ENCODE results near the gene ZBTB6. TPM values are rescaled to one million over a fixed set of nuclear protein-coding genes. Genes with fewer than 3 reads are reported as not detected.
"Not testable (repeated sequence)": the region's sequence is repeated elsewhere in the genome, so short reads cannot be mapped to it uniquely, and the experiment has no call there.

Gene ZBTB6
- total RNA-seq, 1 experiment from 2014 or later, result 8.5 TPM

DNA sequence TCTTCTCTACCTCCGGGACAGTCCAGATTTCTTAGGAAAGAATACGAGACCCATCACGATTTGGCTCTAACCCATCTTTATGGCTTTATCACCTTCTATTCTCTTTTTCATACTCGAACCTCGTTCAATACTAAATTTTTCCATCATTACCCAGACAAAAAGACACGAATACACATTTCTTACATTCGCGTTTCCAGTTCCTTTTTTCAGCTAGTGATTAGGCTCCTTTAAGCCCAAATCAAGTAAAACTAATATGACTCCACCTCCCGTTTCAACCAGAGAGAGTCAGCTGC lies 506 bp downstream of the ZBTB6 start:
- Mint-ChIP-seq H3K36me3 (ENCODE audit: insufficient read depth, unreplicated experiment) (peaks cover 42% of the 10 kb centered on the region), H3K27ac (ENCODE audit: low read depth, unreplicated experiment) (peak overlapping the region; percentile 94), H3K9me3 (ENCODE audit: unreplicated experiment) (no peaks in the 10 kb centered on the region), H3K4me3 (ENCODE audit: unreplicated experiment) (peak overlapping the region; percentile 97), H3K4me1 (ENCODE audit: insufficient read depth, unreplicated experiment) (peaks cover 17% of the 10 kb centered on the region), H3K27me3 (ENCODE audit: insufficient read depth, unreplicated experiment) (no peaks in the 10 kb centered on the region)
- BruUV-seq (replicated peaks), result TSS peak; percentile 51
- intact Hi-C loops (cut with micrococcal nuclease), result no loop called here
- ChIA-PET CTCF (interaction anchor here (0.6 to 2.3 kb wide), 5 partner anchors 17 to 78 kb away, joined by 3 to 14 read pairs (median 4); partner anchors contain the start of gene ZBTB26), POLR2A (interaction anchor here (0.6 to 10.9 kb wide), 18 partner anchors 9 to 648 kb away, joined by 3 to 159 read pairs (median 6); partner anchors contain the start of genes MRRF, RABGAP1, RBM18 and RC3H2)
- TF ChIP-seq, protein P1, sequence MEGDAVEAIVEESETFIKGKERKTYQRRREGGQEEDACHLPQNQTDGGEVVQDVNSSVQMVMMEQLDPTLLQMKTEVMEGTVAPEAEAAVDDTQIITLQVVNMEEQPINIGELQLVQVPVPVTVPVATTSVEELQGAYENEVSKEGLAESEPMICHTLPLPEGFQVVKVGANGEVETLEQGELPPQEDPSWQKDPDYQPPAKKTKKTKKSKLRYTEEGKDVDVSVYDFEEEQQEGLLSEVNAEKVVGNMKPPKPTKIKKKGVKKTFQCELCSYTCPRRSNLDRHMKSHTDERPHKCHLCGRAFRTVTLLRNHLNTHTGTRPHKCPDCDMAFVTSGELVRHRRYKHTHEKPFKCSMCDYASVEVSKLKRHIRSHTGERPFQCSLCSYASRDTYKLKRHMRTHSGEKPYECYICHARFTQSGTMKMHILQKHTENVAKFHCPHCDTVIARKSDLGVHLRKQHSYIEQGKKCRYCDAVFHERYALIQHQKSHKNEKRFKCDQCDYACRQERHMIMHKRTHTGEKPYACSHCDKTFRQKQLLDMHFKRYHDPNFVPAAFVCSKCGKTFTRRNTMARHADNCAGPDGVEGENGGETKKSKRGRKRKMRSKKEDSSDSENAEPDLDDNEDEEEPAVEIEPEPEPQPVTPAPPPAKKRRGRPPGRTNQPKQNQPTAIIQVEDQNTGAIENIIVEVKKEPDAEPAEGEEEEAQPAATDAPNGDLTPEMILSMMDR (IDR thresholded peaks at IDR 0.05; ENCODE audit: unreplicated experiment), result no peak
- DNase-seq (ENCODE audit: unreplicated experiment), result no peak

DNA sequence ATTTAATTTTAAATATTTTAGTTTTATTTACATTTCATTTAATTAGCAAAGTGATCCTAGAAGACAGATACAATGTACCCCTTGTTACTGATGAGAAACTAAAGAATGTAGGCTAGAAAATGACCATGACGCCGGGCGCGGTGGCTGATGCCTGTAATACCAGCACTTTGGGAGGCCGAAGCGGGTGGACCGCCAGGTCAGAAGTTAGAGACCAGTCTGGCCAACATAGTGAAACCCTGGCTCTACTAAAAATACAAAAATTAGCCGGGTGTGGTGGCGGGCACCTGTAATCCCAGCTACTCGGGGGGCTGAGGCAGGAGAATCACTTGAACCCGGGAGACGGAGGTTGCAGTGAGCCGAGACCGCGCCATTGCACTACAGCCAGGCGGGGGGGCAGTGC lies 7.0 kb downstream of the ZBTB6 start:
- H3K9me3 Mint-ChIP-seq (ENCODE audit: unreplicated experiment); BruUV-seq (replicated peaks); H3K27me3 Mint-ChIP-seq (ENCODE audit: insufficient read depth, unreplicated experiment); intact Hi-C loops (cut with micrococcal nuclease); H3K4me1 Mint-ChIP-seq (ENCODE audit: insufficient read depth, unreplicated experiment); H3K4me3 Mint-ChIP-seq (ENCODE audit: unreplicated experiment); DNase-seq (ENCODE audit: unreplicated experiment); H3K27ac Mint-ChIP-seq (ENCODE audit: low read depth, unreplicated experiment): not testable (repeated sequence)
- CTCF ChIA-PET, result interaction anchor here (1.4 kb wide), 1 partner anchor 85 kb away, joined by 3 read pairs; no protein-coding TSS in a partner anchor
- POLR2A ChIA-PET, result interaction anchor here (1.3 to 7.1 kb wide), 5 partner anchors 9 to 747 kb away, joined by 3 to 127 read pairs (median 98); partner anchors contain the start of genes MORN5, NDUFA8, RABGAP1 and ZBTB26
- H3K36me3 Mint-ChIP-seq (ENCODE audit: insufficient read depth, unreplicated experiment), result peaks cover 28% of the 10 kb centered on the region

DNA sequence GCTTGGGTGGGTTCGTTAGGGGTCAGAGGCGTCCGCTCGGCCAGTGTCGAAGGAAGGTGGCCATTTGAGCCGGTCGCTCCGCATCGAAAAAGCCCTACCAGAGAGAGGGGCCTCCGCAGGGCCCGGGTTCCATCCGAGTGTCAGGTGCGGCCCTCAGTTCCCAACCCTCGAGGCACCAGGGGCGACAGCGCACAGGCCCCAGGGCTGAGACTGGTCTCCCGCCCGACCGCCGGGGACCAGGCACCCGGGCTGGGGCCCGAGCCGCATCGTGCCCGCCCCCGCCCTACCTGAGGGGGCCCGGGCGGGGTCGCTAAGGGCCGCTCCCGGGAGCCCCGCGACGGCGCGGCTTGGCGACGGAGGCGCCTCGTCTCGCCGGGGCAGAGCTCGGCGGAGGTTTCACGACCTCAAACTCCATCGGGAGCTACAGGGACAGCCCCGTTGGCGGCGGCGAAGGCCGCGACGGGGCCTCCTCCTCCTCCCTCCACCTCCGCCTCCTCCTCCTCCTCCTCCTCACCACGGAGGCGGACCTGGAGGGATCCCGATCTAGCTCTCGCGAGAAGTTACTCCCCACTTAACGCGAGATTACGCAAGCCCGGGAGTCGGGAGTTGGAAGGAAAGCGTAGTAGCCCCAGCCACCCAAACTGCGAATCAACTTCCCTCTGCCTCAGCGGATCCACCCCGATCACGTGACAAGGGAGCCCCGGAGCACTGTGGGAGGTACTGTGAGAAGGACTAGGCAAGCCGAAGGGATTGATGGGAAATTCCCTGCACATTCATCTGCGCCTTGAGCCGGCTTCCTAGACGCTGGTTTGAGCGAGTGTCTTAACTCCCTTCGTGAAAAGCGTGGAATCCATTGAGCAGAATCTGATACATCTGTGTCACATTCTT lies 8.1 kb downstream of the ZBTB6 start, which contains the start of gene RC3H2:
Gene RC3H2 (minus strand): TSS at position 537 of the 888 bp plus-strand sequence. CDS start 7,850 bp downstream, outside the sequence.
- DNase-seq (ENCODE audit: unreplicated experiment), result peak; percentile 100
- Mint-ChIP-seq H3K27me3 (ENCODE audit: insufficient read depth, unreplicated experiment) (no peaks in the 10 kb centered on the region), H3K27ac (ENCODE audit: low read depth, unreplicated experiment) (peak within 1 kb of the TSS; percentile 92), H3K4me1 (ENCODE audit: insufficient read depth, unreplicated experiment) (peaks cover 9% of the 10 kb centered on the region), H3K9me3 (ENCODE audit: unreplicated experiment) (no peaks in the 10 kb centered on the region), H3K36me3 (ENCODE audit: insufficient read depth, unreplicated experiment) (peaks cover 21% of the 10 kb centered on the region), H3K4me3 (ENCODE audit: unreplicated experiment) (peak within 1 kb of the TSS; percentile 89)
- BruUV-seq (replicated peaks), result TSS peak; percentile 32
- CTCF ChIA-PET, result interaction anchor here (0.6 to 1.4 kb wide), 5 partner anchors 20 to 803 kb away, joined by 3 to 6 read pairs (median 3); no protein-coding TSS in a partner anchor
- POLR2A ChIA-PET, result interaction anchor here (0.6 to 7.1 kb wide), 20 partner anchors 10 to 941 kb away, joined by 3 to 127 read pairs (median 4); partner anchors contain the start of genes MORN5, MRRF, NDUFA8 and RABGAP1
- TF ChIP-seq, protein P1 (IDR thresholded peaks at IDR 0.05; ENCODE audit: unreplicated experiment), result no peak
- intact Hi-C loops (cut with micrococcal nuclease), result loop anchor here (1.0 to 5.0 kb wide), 3 partner anchors 8 to 42 kb away; partner anchors contain the start of genes ZBTB26 and ZBTB6

DNA sequence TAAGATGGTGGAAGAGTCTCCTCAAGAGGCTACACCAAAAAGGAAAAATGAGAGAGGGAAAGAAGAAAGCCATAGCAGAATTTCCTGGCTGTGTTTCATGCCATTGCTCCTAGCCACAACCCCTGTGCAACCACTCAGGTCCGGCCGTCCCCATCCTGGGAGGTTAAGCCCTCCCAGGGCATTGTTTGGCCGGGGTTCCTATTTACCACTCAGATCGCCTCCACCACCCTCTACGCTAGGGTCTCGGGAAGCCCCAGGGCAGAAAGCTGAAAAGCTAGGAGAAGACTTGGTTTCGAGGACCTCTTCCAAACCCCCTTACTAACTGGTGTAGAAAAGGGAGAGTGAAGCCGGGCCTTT lies 8.7 kb downstream of the ZBTB6 start:
- H3K4me1 Mint-ChIP-seq (ENCODE audit: insufficient read depth, unreplicated experiment), result peaks cover 9% of the 10 kb centered on the region
- no peaks in the 10 kb centered on the region for H3K9me3 Mint-ChIP-seq (ENCODE audit: unreplicated experiment)
- BruUV-seq (replicated peaks), result no TSS peak
- CTCF ChIA-PET, result interaction anchor here (0.6 to 1.4 kb wide), 6 partner anchors 9 to 802 kb away, joined by 3 to 6 read pairs (median 3); partner anchors contain the start of gene ZBTB6
- peak overlapping the region; percentile 89 for H3K4me3 Mint-ChIP-seq (ENCODE audit: unreplicated experiment)
- H3K27me3 Mint-ChIP-seq (ENCODE audit: insufficient read depth, unreplicated experiment), result no peaks in the 10 kb centered on the region
- intact Hi-C loops (cut with micrococcal nuclease), result loop anchor here (2.0 to 5.0 kb wide), 2 partner anchors 26 to 43 kb away; partner anchors contain the start of gene ZBTB26
- TF ChIP-seq, protein P1 (IDR thresholded peaks at IDR 0.05; ENCODE audit: unreplicated experiment), result no peak
- POLR2A ChIA-PET, result interaction anchor here (0.6 to 7.1 kb wide), 17 partner anchors 9 to 941 kb away, joined by 3 to 127 read pairs (median 4); partner anchors contain the start of genes MRRF, RABGAP1, RBM18 and ZBTB26
- H3K27ac Mint-ChIP-seq (ENCODE audit: low read depth, unreplicated experiment), result peak overlapping the region; percentile 92
- peaks cover 14% of the 10 kb centered on the region for H3K36me3 Mint-ChIP-seq (ENCODE audit: insufficient read depth, unreplicated experiment)
- DNase-seq (ENCODE audit: unreplicated experiment), result peak; percentile 53

Measured in MCF 10A (cell line).